ENCODE data around the gene GVQW3.

GVQW3 gene

DNA sequence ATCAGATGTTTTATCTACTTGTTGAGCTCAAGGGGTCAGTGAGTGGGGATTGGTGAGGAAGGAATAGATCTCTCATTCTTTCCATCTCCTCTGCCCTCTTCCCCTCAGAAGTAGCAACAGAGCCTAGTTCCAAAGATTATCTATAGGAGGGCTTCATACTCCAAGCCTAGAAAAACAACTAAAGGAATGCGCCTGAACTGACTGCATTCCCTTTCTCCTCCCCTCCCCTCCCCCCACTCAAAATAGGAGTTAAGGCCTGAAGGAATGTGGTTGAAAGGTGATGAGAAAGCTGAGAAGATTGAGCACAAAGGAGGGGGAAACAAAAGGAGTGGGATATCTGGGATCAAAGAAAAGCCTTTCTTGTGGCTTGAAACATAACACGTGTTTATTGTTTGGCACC lies 74.2 kb downstream of the GVQW3 start:
- H3K4me1 ChIP-seq (ENCODE audit: control insufficient read depth, insufficient read depth, low read length) = 0 out of 2 replicates have a peak, but pooled peaks cover 2% of the 10 kb centered on the region
- ChIA-PET POLR2A (interaction anchor here (2.0 kb wide), 1 partner anchor 9 kb away, joined by 11 read pairs; no protein-coding TSS in a partner anchor), CTCF (no interaction called here)
- no peaks in the 10 kb centered on the region for H3K9me3 ChIP-seq (ENCODE audit: control insufficient read depth, insufficient read depth, low read depth, low read length)
- H3K36me3 ChIP-seq (ENCODE audit: control insufficient read depth in 2 of 2, insufficient read depth in 1 of 2, low read length in 2 of 2) = peaks cover 0 to 52% of the 10 kb centered on the region in 2 experiments; a peak in 2 of 3 replicates
- no peak overlapping the region for H3K27ac ChIP-seq (ENCODE audit: extremely low read depth, low read depth, low read length)
- H3K4me3 ChIP-seq (ENCODE audit: low read depth, low read length) = no peak overlapping the region
- TF ChIP-seq ZNF473 (tag by site-specific recombination; IDR thresholded peaks at IDR 0.05) = no peak
- no peak for TF ChIP-seq ZBTB17 (tag by site-specific recombination; IDR thresholded peaks at IDR 0.05)
- no peak for TF ChIP-seq ZNF561 (tag by site-specific recombination; IDR thresholded peaks at IDR 0.05; ENCODE audit: borderline replicate concordance)
- no peak for TF ChIP-seq ZNF2 (tag by site-specific recombination; IDR thresholded peaks at IDR 0.05)
- TF ChIP-seq ZNF530 (tag by site-specific recombination; IDR thresholded peaks at IDR 0.05; ENCODE audit: low read depth) = no peak
- no peak for TF ChIP-seq SCRT2 (tag by site-specific recombination; IDR thresholded peaks at IDR 0.05)
- TF ChIP-seq KLF10 (tag by site-specific recombination; IDR thresholded peaks at IDR 0.05) = no peak
- no peak for TF ChIP-seq ZNF416 (tag by site-specific recombination; IDR thresholded peaks at IDR 0.05)
- TF ChIP-seq OVOL3 (tag by site-specific recombination; IDR thresholded peaks at IDR 0.05) = no peak
- TF ChIP-seq, protein P1, sequence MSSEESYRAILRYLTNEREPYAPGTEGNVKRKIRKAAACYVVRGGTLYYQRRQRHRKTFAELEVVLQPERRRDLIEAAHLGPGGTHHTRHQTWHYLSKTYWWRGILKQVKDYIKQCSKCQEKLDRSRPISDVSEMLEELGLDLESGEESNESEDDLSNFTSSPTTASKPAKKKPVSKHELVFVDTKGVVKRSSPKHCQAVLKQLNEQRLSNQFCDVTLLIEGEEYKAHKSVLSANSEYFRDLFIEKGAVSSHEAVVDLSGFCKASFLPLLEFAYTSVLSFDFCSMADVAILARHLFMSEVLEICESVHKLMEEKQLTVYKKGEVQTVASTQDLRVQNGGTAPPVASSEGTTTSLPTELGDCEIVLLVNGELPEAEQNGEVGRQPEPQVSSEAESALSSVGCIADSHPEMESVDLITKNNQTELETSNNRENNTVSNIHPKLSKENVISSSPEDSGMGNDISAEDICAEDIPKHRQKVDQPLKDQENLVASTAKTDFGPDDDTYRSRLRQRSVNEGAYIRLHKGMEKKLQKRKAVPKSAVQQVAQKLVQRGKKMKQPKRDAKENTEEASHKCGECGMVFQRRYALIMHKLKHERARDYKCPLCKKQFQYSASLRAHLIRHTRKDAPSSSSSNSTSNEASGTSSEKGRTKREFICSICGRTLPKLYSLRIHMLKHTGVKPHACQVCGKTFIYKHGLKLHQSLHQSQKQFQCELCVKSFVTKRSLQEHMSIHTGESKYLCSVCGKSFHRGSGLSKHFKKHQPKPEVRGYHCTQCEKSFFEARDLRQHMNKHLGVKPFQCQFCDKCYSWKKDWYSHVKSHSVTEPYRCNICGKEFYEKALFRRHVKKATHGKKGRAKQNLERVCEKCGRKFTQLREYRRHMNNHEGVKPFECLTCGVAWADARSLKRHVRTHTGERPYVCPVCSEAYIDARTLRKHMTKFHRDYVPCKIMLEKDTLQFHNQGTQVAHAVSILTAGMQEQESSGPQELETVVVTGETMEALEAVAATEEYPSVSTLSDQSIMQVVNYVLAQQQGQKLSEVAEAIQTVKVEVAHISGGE (tag by site-specific recombination; conservative IDR thresholded peaks at IDR 0.05; ENCODE audit: low read depth) = no peak

DNA sequence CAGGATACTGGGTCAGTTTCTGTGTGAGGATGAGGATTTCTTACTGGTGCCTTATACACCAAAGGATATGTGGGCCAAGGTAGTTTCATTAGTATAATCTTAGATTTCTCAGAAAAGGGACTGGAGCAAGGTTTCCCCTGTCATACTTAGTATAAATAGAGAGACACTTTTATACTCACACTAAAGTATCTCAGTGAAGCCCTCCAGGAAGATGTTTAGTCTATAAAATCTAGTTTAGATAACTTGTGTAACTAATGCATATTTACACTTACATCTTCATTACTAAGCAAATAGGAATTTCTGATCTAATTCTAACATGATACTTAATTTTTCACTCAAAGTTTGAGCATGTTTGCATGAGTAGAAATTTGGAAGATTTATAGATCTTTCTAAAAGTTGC lies 74.8 kb downstream of the GVQW3 start:
- H3K36me3 ChIP-seq (ENCODE audit: control insufficient read depth in 2 of 2, insufficient read depth in 1 of 2, low read length in 2 of 2) = peaks cover 0 to 49% of the 10 kb centered on the region in 2 experiments; a peak in 2 of 3 replicates
- no peaks in the 10 kb centered on the region for H3K9me3 ChIP-seq (ENCODE audit: control insufficient read depth, insufficient read depth, low read depth, low read length)
- ChIA-PET POLR2A (interaction anchor here (2.0 kb wide), 1 partner anchor 10 kb away, joined by 11 read pairs; no protein-coding TSS in a partner anchor), CTCF (no interaction called here)
- H3K4me3 ChIP-seq (ENCODE audit: low read depth, low read length) = no peak overlapping the region
- no peak overlapping the region for H3K27ac ChIP-seq (ENCODE audit: extremely low read depth, low read depth, low read length)
- no peak for TF ChIP-seq ZNF610 (tag by site-specific recombination; IDR thresholded peaks at IDR 0.05; ENCODE audit: borderline replicate concordance)
- no peak for TF ChIP-seq ZBTB6 (tag by site-specific recombination; IDR thresholded peaks at IDR 0.05)
- H3K4me1 ChIP-seq (ENCODE audit: control insufficient read depth, insufficient read depth, low read length) = 0 out of 2 replicates have a peak, but pooled peaks cover 2% of the 10 kb centered on the region

GRCh38 chr11:76456571-76456970 lies 75.4 kb downstream of the GVQW3 start:
- CTCF ChIA-PET = interaction anchor here (0.6 kb wide), 1 partner anchor 70 kb away, joined by 3 read pairs; no protein-coding TSS in a partner anchor
- Histone ChIP-seq H3K36me3 (ENCODE audit: control insufficient read depth in 2 of 2, insufficient read depth in 1 of 2, low read length in 2 of 2) (peaks cover 0 to 44% of the 10 kb centered on the region in 2 experiments; a peak in 2 of 3 replicates), H3K27ac (ENCODE audit: extremely low read depth, low read depth, low read length) (no peak overlapping the region), H3K4me1 (ENCODE audit: control insufficient read depth, insufficient read depth, low read length) (0 out of 2 replicates have a peak, but pooled peaks cover 2% of the 10 kb centered on the region), H3K9me3 (ENCODE audit: control insufficient read depth, insufficient read depth, low read depth, low read length) (no peaks in the 10 kb centered on the region), H3K4me3 (ENCODE audit: low read depth, low read length) (no peak overlapping the region)
- TF ChIP-seq ZNF366 (tag by site-specific recombination; conservative IDR thresholded peaks at IDR 0.05) = no peak
- TF ChIP-seq GFI1B (tag by site-specific recombination; IDR thresholded peaks at IDR 0.05) = no peak
- no peak for TF ChIP-seq ZNF324 (tag by site-specific recombination; IDR thresholded peaks at IDR 0.05)
- no peak for TF ChIP-seq ZNF202 (tag by site-specific recombination; IDR thresholded peaks at IDR 0.05; ENCODE audit: borderline replicate concordance)
- POLR2A ChIA-PET = interaction anchor here (2.0 kb wide), 1 partner anchor 11 kb away, joined by 11 read pairs; no protein-coding TSS in a partner anchor
